Keratinocyte (primary cell): ENCODE measurements around the gene SLC66A2. TPM values are rescaled to one million over a fixed set of nuclear protein-coding genes. Genes with fewer than 3 reads are reported as not detected.

ENCODE experiments used
- DNase-seq: peaks from one replicate; pipeline ENCODE4 v3.0.0-alpha.2; 2011; ENCODE audit warnings: low read depth, missing footprints, low spot score
- FAIRE-seq: peaks from 2 replicates; lab custom pipeline; 2011; peaks lifted over from hg19 to GRCh38; lab: Jason Lieb, UNC
- H2AFZ ChIP-seq: 2 replicates; pipeline ENCODE4 v1.6.0; 2012; ENCODE audit warnings: low read length, control low read depth, inconsistent platforms; ENCODE audit not compliant: control insufficient read depth
- H3K27ac ChIP-seq: 2 replicates; pipeline ENCODE4 v1.5.1; 2011; ENCODE audit warnings: low read length; ENCODE audit not compliant: control insufficient read depth, insufficient read depth
- H3K27me3 ChIP-seq: 3 replicates; pipeline ENCODE4 v1.6.0; 2011; ENCODE audit warnings: low read length; ENCODE audit not compliant: control insufficient read depth, insufficient read depth; ENCODE audit errors: extremely low read depth
- H3K36me3 ChIP-seq, 2 experiments: 2 replicates in 1 of 2; 3 replicates in 1 of 2; pipeline ENCODE4 v1.5.1; 2011; ENCODE audit warnings: low read length in 2 of 2, mild to moderate bottlenecking in 1 of 2; ENCODE audit not compliant: control insufficient read depth in 2 of 2, insufficient read depth in 2 of 2; ENCODE audit errors: extremely low read depth in 1 of 2
- H3K4me1 ChIP-seq: 3 replicates; pipeline ENCODE4 v1.5.1; 2011; ENCODE audit warnings: low read length; ENCODE audit not compliant: control insufficient read depth, insufficient read depth; ENCODE audit errors: extremely low read depth
- H3K4me2 ChIP-seq: 3 replicates; pipeline ENCODE4 v1.6.0; 2011; ENCODE audit warnings: low read depth, low read length; ENCODE audit not compliant: control insufficient read depth, insufficient read depth; ENCODE audit errors: extremely low read depth
- H3K4me3 ChIP-seq, 3 experiments: fragments of 200-600 bp in 1 of 3; sonication (generic) in 1 of 3; 2 replicates in 2 of 3; 3 replicates in 1 of 3; pipeline ENCODE4 v1.5.1; 2011 to 2016; ENCODE audit warnings: low read length in 3 of 3, mild to moderate bottlenecking in 3 of 3, control low read depth in 2 of 3, inconsistent platforms in 1 of 3, low read depth in 1 of 3, mixed read lengths in 1 of 3, mixed run types in 1 of 3, moderate library complexity in 1 of 3; ENCODE audit not compliant: control insufficient read depth in 2 of 3, insufficient read depth in 2 of 3; ENCODE audit errors: extremely low read depth in 1 of 3
- H3K79me2 ChIP-seq: 2 replicates; pipeline ENCODE4 v1.6.0; 2012; ENCODE audit warnings: low read length; ENCODE audit not compliant: control insufficient read depth, insufficient read depth
- H3K9ac ChIP-seq: 3 replicates; pipeline ENCODE4 v1.6.0; 2011; ENCODE audit warnings: low read length; ENCODE audit not compliant: control insufficient read depth, insufficient read depth; ENCODE audit errors: extremely low read depth
- H3K9me1 ChIP-seq: 3 replicates; pipeline ENCODE4 v1.6.0; 2011; ENCODE audit warnings: low read length; ENCODE audit not compliant: control insufficient read depth, insufficient read depth; ENCODE audit errors: extremely low read depth
- H3K9me3 ChIP-seq: 2 replicates; pipeline ENCODE4 v1.5.1; 2012; ENCODE audit warnings: low read depth, low read length; ENCODE audit not compliant: control insufficient read depth
- H4K20me1 ChIP-seq: 3 replicates; pipeline ENCODE4 v1.6.0; 2011; ENCODE audit warnings: low read length; ENCODE audit not compliant: control insufficient read depth, insufficient read depth; ENCODE audit errors: extremely low read depth
- EZH2 ChIP-seq: IDR thresholded peaks from one replicate; pipeline ENCODE4 v1.6.1; 2012; ENCODE audit warnings: inconsistent platforms, mild to moderate bottlenecking, low read length, moderate library complexity
- dilution Hi-C: fragments of 300-500 bp; cut with MboI; formaldehyde crosslinking; loops from one replicate; pipeline ENCODE4 v1.7.0; 2020; ENCODE audit warnings: low sequenced_read_pairs; ENCODE audit not compliant: extremely low pct_ligation_motif_present
- polyA plus RNA-seq, 5 experiments: library from polyadenylated mRNA; depleted of rRNA in 3 of 5; stranded (reverse) in 3 of 5; stranded (forward) in 1 of 5; unstranded in 1 of 5; fragments of >200 nt; gene quantifications; 1 replicate in 1 of 5; 2 replicates in 3 of 5; 3 replicates in 1 of 5; pipeline versions ENCODE4 v1.2.1 to v1.2.3, GENCODE V29; 2011 to 2012; ENCODE audit warnings: missing spikeins in 2 of 5, low read depth in 1 of 5, low replicate concordance in 1 of 5
- TF ChIP-seq, protein P1 (sequence below), 3 experiments: IDR thresholded peaks in 1 of 3; conservative IDR thresholded peaks in 1 of 3; optimal IDR thresholded peaks in 1 of 3; 2 replicates in 2 of 3; 3 replicates in 1 of 3; pipeline versions ENCODE3 to v1.5.1; 2011; ENCODE audit warnings: low read length in 3 of 3, mild to moderate bottlenecking in 3 of 3, moderate library complexity in 2 of 3, control low read depth in 1 of 3, inconsistent platforms in 1 of 3; ENCODE audit not compliant: insufficient read depth in 2 of 3; ENCODE audit errors: extremely low read depth in 1 of 3

SLC66A2 gene
- polyA plus RNA-seq, 1 donor (not counting 4 experiments of a cell fraction or from before 2014, with no cell fraction given), result 16.3 TPM

DNA sequence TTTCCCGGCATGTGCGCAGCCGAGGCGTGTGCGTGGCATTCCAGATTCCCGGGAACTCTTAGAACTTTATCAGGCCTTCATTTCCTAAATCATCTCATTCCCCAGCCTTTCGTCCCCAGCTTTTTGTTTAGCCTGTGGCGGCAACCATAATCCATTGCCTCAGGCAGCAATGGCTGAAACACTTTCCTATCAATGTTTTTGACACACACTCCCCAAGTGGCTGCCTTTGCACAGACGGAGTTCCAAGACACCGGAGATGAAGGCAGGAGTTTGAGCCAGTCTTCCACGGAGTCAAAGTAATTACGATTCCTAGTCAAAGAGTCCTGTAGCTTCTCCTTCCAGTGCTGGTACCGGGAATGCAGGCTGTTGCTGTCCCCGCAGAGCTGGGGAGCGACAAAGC, 88.9 kb downstream of the SLC66A2 start:
- no peak overlapping the region for H3K4me3 ChIP-seq
- H3K4me2 ChIP-seq, result no peak overlapping the region
- peaks cover 6% of the 10 kb centered on the region for H3K27me3 ChIP-seq
- H3K9me3 ChIP-seq, result no peaks in the 10 kb centered on the region
- H3K9me1 ChIP-seq, result no peaks in the 10 kb centered on the region
- FAIRE-seq, result no peak
- no peaks in the 10 kb centered on the region for H3K79me2 ChIP-seq
- TF ChIP-seq EZH2, result no peak
- TF ChIP-seq, protein P1, sequence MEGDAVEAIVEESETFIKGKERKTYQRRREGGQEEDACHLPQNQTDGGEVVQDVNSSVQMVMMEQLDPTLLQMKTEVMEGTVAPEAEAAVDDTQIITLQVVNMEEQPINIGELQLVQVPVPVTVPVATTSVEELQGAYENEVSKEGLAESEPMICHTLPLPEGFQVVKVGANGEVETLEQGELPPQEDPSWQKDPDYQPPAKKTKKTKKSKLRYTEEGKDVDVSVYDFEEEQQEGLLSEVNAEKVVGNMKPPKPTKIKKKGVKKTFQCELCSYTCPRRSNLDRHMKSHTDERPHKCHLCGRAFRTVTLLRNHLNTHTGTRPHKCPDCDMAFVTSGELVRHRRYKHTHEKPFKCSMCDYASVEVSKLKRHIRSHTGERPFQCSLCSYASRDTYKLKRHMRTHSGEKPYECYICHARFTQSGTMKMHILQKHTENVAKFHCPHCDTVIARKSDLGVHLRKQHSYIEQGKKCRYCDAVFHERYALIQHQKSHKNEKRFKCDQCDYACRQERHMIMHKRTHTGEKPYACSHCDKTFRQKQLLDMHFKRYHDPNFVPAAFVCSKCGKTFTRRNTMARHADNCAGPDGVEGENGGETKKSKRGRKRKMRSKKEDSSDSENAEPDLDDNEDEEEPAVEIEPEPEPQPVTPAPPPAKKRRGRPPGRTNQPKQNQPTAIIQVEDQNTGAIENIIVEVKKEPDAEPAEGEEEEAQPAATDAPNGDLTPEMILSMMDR (optimal IDR thresholded peaks at IDR 0.05 in 1 of 3, IDR thresholded peaks at IDR 0.05 in 1 of 3, conservative IDR thresholded peaks at IDR 0.05 in 1 of 3; ENCODE audit: extremely low read depth in 1 of 3, insufficient read depth in 2 of 3, low read length in 3 of 3), result no peak
- no peak overlapping the region for H2AFZ ChIP-seq
- DNase-seq, result no peak
- no peaks in the 10 kb centered on the region for H4K20me1 ChIP-seq
- H3K9ac ChIP-seq, result no peak overlapping the region
- no peaks in the 10 kb centered on the region for H3K4me1 ChIP-seq
- H3K27ac ChIP-seq, result no peak overlapping the region
- dilution Hi-C loops, result no loop called here
- H3K36me3 ChIP-seq, result no peaks in the 10 kb centered on the region

DNA sequence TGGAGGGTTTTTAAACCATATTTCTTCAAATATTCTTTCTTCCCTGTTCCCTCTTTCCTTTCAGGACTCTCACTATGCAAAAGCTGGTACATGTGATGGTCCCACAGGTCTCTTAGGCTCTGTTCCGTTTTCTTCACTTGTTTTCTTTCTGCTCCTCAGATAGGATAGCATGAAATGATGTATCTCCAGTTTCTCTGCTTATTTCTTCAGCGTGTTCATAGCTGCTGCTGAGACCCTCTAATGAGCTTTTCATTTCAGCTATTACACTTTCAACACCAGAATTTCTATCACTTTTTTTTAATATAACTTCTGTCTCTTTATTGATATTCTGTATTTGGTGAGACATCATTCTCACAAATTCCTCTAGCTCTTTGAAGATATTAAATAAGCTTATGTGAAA, 89.8 kb downstream of the SLC66A2 start:
- H3K4me2 ChIP-seq, result no peak overlapping the region
- no peak overlapping the region for H3K4me3 ChIP-seq
- H3K9me3 ChIP-seq, result no peaks in the 10 kb centered on the region
- H3K36me3 ChIP-seq, result no peaks in the 10 kb centered on the region
- H3K4me1 ChIP-seq, result no peaks in the 10 kb centered on the region
- no peak overlapping the region for H3K9ac ChIP-seq
- no peak overlapping the region for H3K27ac ChIP-seq
- H3K9me1 ChIP-seq, result no peaks in the 10 kb centered on the region
- TF ChIP-seq, protein P1 (optimal IDR thresholded peaks at IDR 0.05 in 1 of 3, IDR thresholded peaks at IDR 0.05 in 1 of 3, conservative IDR thresholded peaks at IDR 0.05 in 1 of 3; ENCODE audit: extremely low read depth in 1 of 3, insufficient read depth in 2 of 3, low read length in 3 of 3), result no peak
- TF ChIP-seq EZH2, result no peak
- no peak overlapping the region for H2AFZ ChIP-seq
- H4K20me1 ChIP-seq, result no peaks in the 10 kb centered on the region
- dilution Hi-C loops, result no loop called here
- DNase-seq (no peak), FAIRE-seq (no peak)
- peaks cover 11% of the 10 kb centered on the region for H3K27me3 ChIP-seq
- no peaks in the 10 kb centered on the region for H3K79me2 ChIP-seq
